Mesenchymal stem cell (in vitro differentiated cells and primary cell): ENCODE measurements around the gene DAGLA.
A peak's percentile ranks its signal among the peaks of the same experiment; 100 is the strongest.

ENCODE experiments used
- DNase-seq: peaks from one replicate; pipeline ENCODE4 v3.0.0-alpha.2; 2013
- H2AFZ ChIP-seq: one replicate; pipeline ENCODE4 v1.6.1; 2013; ENCODE audit warnings: low read depth, mild to moderate bottlenecking, control low read depth, inconsistent platforms, low read length, moderate library complexity
- H2AK5ac ChIP-seq: 2 replicates; pipeline ENCODE4 v1.6.1; 2013; ENCODE audit warnings: low read length, moderate library complexity, mild to moderate bottlenecking, inconsistent platforms; ENCODE audit not compliant: severe bottlenecking
- H2BK120ac ChIP-seq: one replicate; pipeline ENCODE4 v1.6.1; 2013; ENCODE audit warnings: low read depth, mild to moderate bottlenecking, inconsistent platforms, low read length, moderate library complexity
- H2BK12ac ChIP-seq, 2 experiments: one replicate each; pipeline ENCODE4 v1.6.1; 2013; ENCODE audit warnings: inconsistent platforms in 2 of 2, low read length in 2 of 2, mild to moderate bottlenecking in 2 of 2, moderate library complexity in 2 of 2, control low read depth in 1 of 2
- H2BK15ac ChIP-seq: one replicate; pipeline ENCODE4 v1.6.1; 2013; ENCODE audit warnings: mild to moderate bottlenecking, low read depth, inconsistent platforms; ENCODE audit not compliant: poor library complexity, severe bottlenecking
- H2BK5ac ChIP-seq: 2 replicates; pipeline ENCODE4 v1.6.1; 2013; ENCODE audit warnings: low read depth, mild to moderate bottlenecking, low read length, control low read depth, inconsistent platforms; ENCODE audit not compliant: poor library complexity, severe bottlenecking
- H3K14ac ChIP-seq, 2 experiments: one replicate each; pipeline ENCODE4 v1.6.1; 2013; ENCODE audit warnings: inconsistent platforms in 2 of 2, low read length in 2 of 2, control low read depth in 1 of 2, mild to moderate bottlenecking in 1 of 2, moderate library complexity in 1 of 2
- H3K18ac ChIP-seq, 2 experiments: one replicate each; pipeline ENCODE4 v1.6.1; 2013; ENCODE audit warnings: inconsistent platforms in 2 of 2, low read length in 2 of 2, control low read depth in 1 of 2, low read depth in 1 of 2, mild to moderate bottlenecking in 1 of 2
- H3K23ac ChIP-seq, 2 experiments: one replicate each; pipeline ENCODE4 v1.6.1; 2013; ENCODE audit warnings: inconsistent platforms in 2 of 2, low read length in 2 of 2, mild to moderate bottlenecking in 2 of 2, moderate library complexity in 2 of 2, control low read depth in 1 of 2
- H3K27ac ChIP-seq: 2 replicates; pipeline ENCODE4 v1.5.1; 2013; ENCODE audit warnings: mild to moderate bottlenecking, moderate library complexity, low read length, control low read depth, inconsistent platforms; ENCODE audit not compliant: poor library complexity, severe bottlenecking
- H3K27me3 ChIP-seq, 2 experiments: 2 replicates each; pipeline versions ENCODE4 v1.6.1 to v1.7.0; 2013; ENCODE audit warnings: low read length in 2 of 2, mild to moderate bottlenecking in 2 of 2, moderate library complexity in 2 of 2, control low read depth in 1 of 2, inconsistent platforms in 1 of 2; ENCODE audit not compliant: control insufficient read depth in 1 of 2, insufficient read depth in 1 of 2
- H3K36me3 ChIP-seq, 2 experiments: 2 replicates each; pipeline versions ENCODE4 v1.6.1 to v1.7.0; 2013; ENCODE audit warnings: low read length in 2 of 2, control low read depth in 1 of 2, inconsistent platforms in 1 of 2, low read depth in 1 of 2, mild to moderate bottlenecking in 1 of 2; ENCODE audit not compliant: insufficient read depth in 2 of 2, control insufficient read depth in 1 of 2
- H3K4ac ChIP-seq, 2 experiments: one replicate each; pipeline ENCODE4 v1.6.1; 2013; ENCODE audit warnings: inconsistent platforms in 2 of 2, low read length in 2 of 2, mild to moderate bottlenecking in 2 of 2, moderate library complexity in 2 of 2, control low read depth in 1 of 2, low read depth in 1 of 2
- H3K4me1 ChIP-seq: 2 replicates; pipeline ENCODE4 v1.6.1; 2013; ENCODE audit warnings: low read depth, low read length, control low read depth; ENCODE audit not compliant: control insufficient read depth, insufficient read depth
- H3K4me2 ChIP-seq: 2 replicates; pipeline ENCODE4 v1.6.1; 2013; ENCODE audit warnings: low read length, mild to moderate bottlenecking, inconsistent platforms; ENCODE audit not compliant: poor library complexity, severe bottlenecking
- H3K4me3 ChIP-seq, 2 experiments: 2 replicates each; pipeline versions ENCODE4 v1.5.1 to v1.7.0; 2013; ENCODE audit warnings: low read length in 2 of 2, mild to moderate bottlenecking in 2 of 2, control low read depth in 1 of 2, low read depth in 1 of 2; ENCODE audit not compliant: insufficient read depth in 1 of 2
- H3K79me1 ChIP-seq: replicated peaks from 2 replicates; pipeline ENCODE4 v1.6.1; 2013; ENCODE audit warnings: mild to moderate bottlenecking, control low read depth, low read length, inconsistent platforms; ENCODE audit not compliant: poor library complexity, severe bottlenecking
- H3K9ac ChIP-seq: 2 replicates; pipeline ENCODE4 v1.7.0; 2013; ENCODE audit warnings: mild to moderate bottlenecking, low read length, moderate library complexity
- H3K9me3 ChIP-seq: 2 replicates; pipeline ENCODE4 v1.7.0; 2013; ENCODE audit warnings: mild to moderate bottlenecking, low read length; ENCODE audit not compliant: control insufficient read depth
- H4K8ac ChIP-seq: one replicate; pipeline ENCODE4 v1.6.1; 2013; ENCODE audit warnings: inconsistent platforms, mild to moderate bottlenecking, low read length, moderate library complexity
- H4K91ac ChIP-seq: one replicate; pipeline ENCODE4 v1.6.1; 2013; ENCODE audit warnings: mild to moderate bottlenecking, low read length, inconsistent platforms
- WGBS: methylation state at CpG from one replicate; pipeline ENCODE4 v1.1.7; 2013; ENCODE audit warnings: mixed read lengths; 5-methylcytosine and 5-hydroxymethylcytosine counted together

The DAGLA gene

DNA sequence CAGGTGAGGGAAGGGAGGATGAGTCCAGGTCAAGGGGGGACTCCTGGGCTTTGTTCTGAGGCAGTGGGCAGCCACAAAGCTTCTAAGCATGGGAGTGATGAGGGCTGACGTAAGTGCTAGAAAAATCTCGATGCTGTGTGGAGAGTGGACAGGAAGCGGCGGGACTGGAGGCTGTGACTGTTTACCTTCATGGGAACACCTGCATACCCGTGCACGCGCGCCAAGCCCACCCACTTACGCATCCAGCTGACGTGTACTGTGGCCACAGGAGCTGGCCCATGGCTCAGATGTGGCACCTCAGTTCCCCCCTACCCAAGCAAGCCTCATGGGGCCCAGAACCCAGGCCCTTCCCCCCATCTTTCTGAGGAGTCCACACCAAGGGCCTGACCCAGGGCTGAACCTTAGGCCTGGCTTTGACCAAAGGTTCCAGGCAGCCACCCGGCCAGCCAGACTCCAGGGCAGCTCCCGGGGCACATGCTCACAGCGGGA is 86.2 kb downstream of the DAGLA start:
- WGBS, result 56% methylated on average over 12 of the region's 13 CpGs
- H4K91ac ChIP-seq, result peak overlapping the region; percentile 48
- no peak overlapping the region for H3K9ac ChIP-seq
- H2BK5ac ChIP-seq, result peak overlapping the region; percentile 6
- H2BK15ac ChIP-seq, result peak overlapping the region; percentile 44
- H2AFZ ChIP-seq, result no peak overlapping the region
- H3K79me1 ChIP-seq, result peaks cover 24% of the 10 kb centered on the region
- H3K9me3 ChIP-seq, result no peaks in the 10 kb centered on the region
- no peak overlapping the region for H3K18ac ChIP-seq
- peak overlapping the region in 1 of 2 experiments; percentile 18 for H2BK12ac ChIP-seq
- H3K36me3 ChIP-seq, result peaks cover 0 to 12% of the 10 kb centered on the region in 2 experiments
- H2AK5ac ChIP-seq, result peak overlapping the region; percentile 98
- H3K4me1 ChIP-seq, result peaks cover 84% of the 10 kb centered on the region
- H3K14ac ChIP-seq, result peak overlapping the region in 1 of 2 experiments; percentile 55
- no peak overlapping the region for H2BK120ac ChIP-seq
- H3K4ac ChIP-seq, result peak overlapping the region in 1 of 2 experiments; percentile 35
- DNase-seq, result peak; percentile 62
- H3K4me3 ChIP-seq, result no peak overlapping the region
- H4K8ac ChIP-seq, result peak overlapping the region; percentile 32
- H3K27ac ChIP-seq, result peak overlapping the region; percentile 75
- H3K23ac ChIP-seq, result no peak overlapping the region
- H3K27me3 ChIP-seq, result peaks cover 0 to 46% of the 10 kb centered on the region in 2 experiments
- no peak overlapping the region for H3K4me2 ChIP-seq

DNA sequence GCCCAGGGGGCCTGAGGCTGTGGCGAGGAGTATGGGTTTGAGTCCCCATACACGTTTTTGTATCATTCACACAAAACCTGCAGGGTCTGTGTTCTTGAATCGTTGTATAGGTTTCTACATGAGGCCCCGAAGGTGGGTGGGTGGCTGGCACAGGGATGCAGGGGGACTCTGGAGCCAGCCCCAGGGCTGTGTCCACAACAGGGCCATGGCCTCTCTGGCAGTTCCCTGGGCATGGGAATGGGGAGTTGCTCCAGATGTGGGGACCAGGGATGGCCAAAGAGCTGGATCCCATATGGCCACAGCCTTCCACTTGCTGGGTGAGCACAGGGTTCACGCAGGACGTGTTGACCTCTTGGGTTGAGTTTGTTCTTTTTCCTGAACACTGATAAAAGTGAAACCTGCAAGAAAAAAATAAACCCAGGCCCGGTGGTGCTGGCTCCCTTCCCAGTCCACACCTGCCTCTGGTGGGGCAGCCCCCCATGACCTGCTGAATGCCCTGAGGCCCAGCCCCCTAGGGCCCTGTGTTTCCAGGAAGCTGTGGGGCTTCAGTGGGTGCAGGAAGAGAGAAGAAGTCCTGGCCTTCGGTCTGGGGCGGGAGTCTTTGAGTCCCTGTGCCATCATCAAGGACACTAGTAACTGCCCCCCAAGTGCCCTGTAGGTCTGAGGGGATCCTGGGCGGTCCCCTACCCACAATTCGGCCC is 88.3 kb downstream of the DAGLA start:
- H2BK15ac ChIP-seq, result no peak overlapping the region
- H3K27me3 ChIP-seq, result peaks cover 0 to 25% of the 10 kb centered on the region in 2 experiments
- no peak overlapping the region for H3K4me3 ChIP-seq
- no peak overlapping the region for H3K23ac ChIP-seq
- no peak for DNase-seq
- no peak overlapping the region for H2BK5ac ChIP-seq
- peaks cover 85% of the 10 kb centered on the region for H3K4me1 ChIP-seq
- peak overlapping the region in 1 of 2 experiments; percentile 83 for H3K4ac ChIP-seq
- peak overlapping the region; percentile 95 for H2AK5ac ChIP-seq
- no peak overlapping the region for H3K14ac ChIP-seq
- no peak overlapping the region for H3K18ac ChIP-seq
- H3K4me2 ChIP-seq, result no peak overlapping the region
- H3K27ac ChIP-seq, result no peak overlapping the region
- H3K9me3 ChIP-seq, result no peaks in the 10 kb centered on the region
- 90% methylated on average over 10 of the region's 11 CpGs for WGBS
- peaks cover 0 to 28% of the 10 kb centered on the region in 2 experiments for H3K36me3 ChIP-seq
- H4K8ac ChIP-seq, result peak overlapping the region; percentile 53
- peak overlapping the region in 1 of 2 experiments; percentile 38 for H2BK12ac ChIP-seq
- H2AFZ ChIP-seq, result no peak overlapping the region
- H3K79me1 ChIP-seq, result peaks cover 17% of the 10 kb centered on the region
- H2BK120ac ChIP-seq, result no peak overlapping the region
- no peak overlapping the region for H3K9ac ChIP-seq
- H4K91ac ChIP-seq, result no peak overlapping the region

DNA sequence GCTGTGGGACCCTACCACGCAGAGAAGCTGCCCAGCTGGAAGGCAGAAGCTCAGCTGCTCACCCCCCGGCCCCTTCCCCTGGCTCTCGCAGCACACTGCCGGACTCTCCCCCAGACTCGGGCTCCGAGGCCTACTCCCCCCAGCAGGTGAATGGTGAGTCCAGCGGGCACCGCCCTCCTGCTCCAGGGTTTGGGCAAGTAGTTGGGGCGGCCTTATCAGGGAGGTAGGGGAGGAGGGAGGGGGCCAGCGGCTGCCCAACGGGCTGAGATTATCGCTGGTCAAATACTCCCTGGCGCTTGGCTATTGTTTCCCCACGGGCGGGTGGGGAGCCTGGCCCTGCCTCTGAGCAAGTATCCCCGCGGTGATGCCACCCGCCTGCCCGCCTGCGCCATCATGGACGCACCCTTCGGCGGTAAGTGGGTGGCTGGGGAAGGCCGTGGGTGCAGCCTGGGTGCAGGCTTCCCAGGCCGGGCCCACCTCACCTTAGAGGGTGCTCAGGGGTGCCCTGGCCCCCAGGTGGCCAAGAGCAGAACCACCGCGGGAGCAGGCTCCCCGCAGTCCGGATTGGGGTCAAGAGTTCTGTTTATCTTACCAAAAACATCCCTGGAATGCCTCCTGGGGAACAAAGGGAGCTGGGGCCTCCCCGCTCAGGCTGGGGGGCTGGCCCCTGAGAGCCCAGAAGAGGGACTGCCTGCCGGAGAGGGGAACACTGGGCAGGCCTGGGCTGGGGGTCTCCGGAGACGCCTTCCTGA is 89.2 kb downstream of the DAGLA start:
- Histone ChIP-seq H4K8ac (peak overlapping the region; percentile 74), H3K9ac (no peak overlapping the region), H2AK5ac (peak overlapping the region; percentile 95), H3K4me3 (peak overlapping the region in 1 of 2 experiments; percentile 16), H2BK120ac (no peak overlapping the region), H3K23ac (peak overlapping the region in 1 of 2 experiments; percentile 29), H3K9me3 (no peaks in the 10 kb centered on the region), H3K27me3 (peaks cover 0 to 18% of the 10 kb centered on the region in 2 experiments), H3K4me1 (peaks cover 79% of the 10 kb centered on the region), H3K18ac (peak overlapping the region; percentile 58 to 64), H3K4me2 (peak overlapping the region; percentile 66), H2BK12ac (peak overlapping the region in 1 of 2 experiments; percentile 49), H2BK15ac (peak overlapping the region; percentile 9), H2BK5ac (peak overlapping the region; percentile 67), H3K4ac (peak overlapping the region; percentile 32 to 83), H3K27ac (peak overlapping the region; percentile 25), H4K91ac (peak overlapping the region; percentile 44), H3K14ac (no peak overlapping the region), H3K36me3 (peaks cover 0 to 32% of the 10 kb centered on the region in 2 experiments), H3K79me1 (peaks cover 15% of the 10 kb centered on the region), H2AFZ (no peak overlapping the region)
- WGBS, result 77% methylated on average over 30 of the region's 33 CpGs
- DNase-seq, result peak; percentile 29
